Measurements from ENCODE around the gene SCN9A. TPM values are rescaled to one million over a fixed set of nuclear protein-coding genes. Genes with fewer than 3 reads are reported as not detected.

The SCN9A gene
- total and polyA plus RNA-seq, 2 of the 4 experiments (the other 2 are of a cell fraction), result 40.1 to 135 TPM

- H3K9me1 ChIP-seq (ENCODE audit: insufficient read depth, low read length), result no peaks in the 10 kb centered on the region; the same call in 1 of the 2 replicates
- peak overlapping the region; percentile 53 for H2BK5ac ChIP-seq (ENCODE audit: low read depth, low read length, poor library complexity, severe bottlenecking)
- H2AK5ac ChIP-seq (ENCODE audit: low read depth, low read length), result no peak overlapping the region
- peak overlapping the region; percentile 20; the same call in 1 of the 2 replicates for H4K91ac ChIP-seq (ENCODE audit: insufficient read depth, low read depth, low read length)
- H3K36me3 ChIP-seq (ENCODE audit: control insufficient read depth, insufficient read depth, low read length), result no peaks in the 10 kb centered on the region
- H4K20me1 ChIP-seq (ENCODE audit: insufficient read depth, low read length), result no peaks in the 10 kb centered on the region
- peaks cover 7% of the 10 kb centered on the region for H3K4me1 ChIP-seq (ENCODE audit: control insufficient read depth, insufficient read depth, low read length)
- TF ChIP-seq MXI1 (IDR thresholded peaks at IDR 0.05; ENCODE audit: borderline replicate concordance, low read depth, low read length) (no peak), RFX5 (IDR thresholded peaks at IDR 0.05; ENCODE audit: low read depth, low read length) (no peak), NFE2L2 (IDR thresholded peaks at IDR 0.05; ENCODE audit: low read depth, low read length) (no peak), FOS (IDR thresholded peaks at IDR 0.05; ENCODE audit: low read depth, low read length) (no peak), BHLHE40 (IDR thresholded peaks at IDR 0.05; ENCODE audit: low read depth, low read length) (no peak), CHD1 (IDR thresholded peaks at IDR 0.05; ENCODE audit: low read depth, low read length) (no peak), MAFK (IDR thresholded peaks at IDR 0.05; ENCODE audit: low read depth, low read length) (no peak), SMC3 (IDR thresholded peaks at IDR 0.05; ENCODE audit: low read depth, low read length) (no peak), CEBPB (IDR thresholded peaks at IDR 0.05; ENCODE audit: low read depth, low read length) (no peak), ELK1 (IDR thresholded peaks at IDR 0.05; ENCODE audit: borderline replicate concordance, low read depth, low read length) (no peak), RCOR1 (IDR thresholded peaks at IDR 0.05; ENCODE audit: insufficient replicate concordance, low read length) (no peak), POLR2A (IDR thresholded peaks at IDR 0.05; ENCODE audit: low read depth, low read length) (no peak), RAD21 (IDR thresholded peaks at IDR 0.05; ENCODE audit: low read length) (no peak), USF2 (IDR thresholded peaks at IDR 0.05; ENCODE audit: low read depth, low read length) (no peak)
- DNase-seq (peak; percentile 30), ATAC-seq (ENCODE audit: low read depth) (peak; percentile 4; the same call in 1 of the 2 replicates)
- H3K79me1 ChIP-seq (ENCODE audit: low read depth in 1 of 2, low read length in 2 of 2), result peaks cover 7 to 21% of the 10 kb centered on the region in 2 experiments
- WGBS, 2 experiments (ENCODE audit: extremely low coverage in 2 of 2, insufficient read length in 1 of 2), result 0% methylated on average over 5 of the region's 17 CpGs; no CpG with 5 or more reads in 1 of the 2 experiments
- peak overlapping the region; percentile 5; the same call in 1 of the 2 replicates for H4K5ac ChIP-seq (ENCODE audit: low read depth, low read length)
- peak overlapping the region; percentile 30; the same call in 1 of the 2 replicates for H3K18ac ChIP-seq (ENCODE audit: low read depth, low read length)
- H3K9me3 ChIP-seq (ENCODE audit: control insufficient read depth, insufficient read depth, low read length), result no peaks in the 10 kb centered on the region
- H2BK120ac ChIP-seq (ENCODE audit: low read depth, low read length), result peak overlapping the region; percentile 7
- peak overlapping the region; percentile 45 for H3K27ac ChIP-seq (ENCODE audit: insufficient read depth, low read length)
- peak overlapping the region; percentile 65 for H3K9ac ChIP-seq (ENCODE audit: low read depth, low read length)
- in situ Hi-C loops (cut with MboI; ENCODE audit: low sequenced_read_pairs), result no loop called here
- ChIA-PET CTCF (interaction anchor here (0.6 to 0.7 kb wide), 2 partner anchors 14 to 68 kb away, joined by 3 read pairs; no protein-coding TSS in a partner anchor), POLR2A (ENCODE audit: unreplicated experiment) (no interaction called here)
- peak overlapping the region; percentile 59 for H3K4ac ChIP-seq (ENCODE audit: low read depth, low read length)
- H2BK20ac ChIP-seq (ENCODE audit: low read depth, low read length), result peak overlapping the region; percentile 31; the same call in 1 of the 2 replicates
- H3K4me3 ChIP-seq (ENCODE audit: insufficient read depth, low read depth, low read length), result peak overlapping the region; percentile 77
- H3K4me2 ChIP-seq (ENCODE audit: low read depth, low read length), result peak overlapping the region; percentile 84
- intact Hi-C loops (cut with micrococcal nuclease), result loop anchor here (5.0 kb wide), 1 partner anchor 37 kb away; no protein-coding TSS in a partner anchor
- peak overlapping the region; percentile 14 for H3K14ac ChIP-seq (replicated peaks; ENCODE audit: low read depth, low read length)
- H3K27me3 ChIP-seq (ENCODE audit: control insufficient read depth, insufficient read depth, low read length), result no peaks in the 10 kb centered on the region
- BruUV-seq (replicated peaks), result TSS peak; percentile 64
- peak overlapping the region; percentile 56; the same call in 1 of the 2 replicates for H3K56ac ChIP-seq (ENCODE audit: extremely low read depth, insufficient read depth, low read length)
- peak overlapping the region in 1 of 2 experiments; percentile 22; a peak in 1 of 4 replicates for H4K8ac ChIP-seq (ENCODE audit: low read depth in 2 of 2, low read length in 2 of 2)
- peak overlapping the region; percentile 88 for H3K23ac ChIP-seq (ENCODE audit: low read depth, low read length)
- peak overlapping the region; percentile 84 for H2AK9ac ChIP-seq (replicated peaks; ENCODE audit: low read depth, low read length, poor library complexity)
- no peak overlapping the region; the same call in 1 of the 3 replicates for H2BK15ac ChIP-seq (ENCODE audit: low read depth, low read length)
- dilution Hi-C loops (cut with HindIII; ENCODE audit: low sequenced_read_pairs, unreplicated experiment), result no loop called here
- peak overlapping the region; percentile 97 for H2AFZ ChIP-seq (replicated peaks; ENCODE audit: low read length, poor library complexity)
These were observed 479 bp downstream of the SCN9A start for GRCh38 chr2:166375195-166375735.
